ENCODE measurements around the gene PRPF38B. TPM values are rescaled to one million over a fixed set of nuclear protein-coding genes. Genes with fewer than 3 reads are reported as not detected.

Gene PRPF38B
- total and polyA plus RNA-seq, 4 donors: 9.5 to 20.9 (median 14.3) TPM

DNA sequence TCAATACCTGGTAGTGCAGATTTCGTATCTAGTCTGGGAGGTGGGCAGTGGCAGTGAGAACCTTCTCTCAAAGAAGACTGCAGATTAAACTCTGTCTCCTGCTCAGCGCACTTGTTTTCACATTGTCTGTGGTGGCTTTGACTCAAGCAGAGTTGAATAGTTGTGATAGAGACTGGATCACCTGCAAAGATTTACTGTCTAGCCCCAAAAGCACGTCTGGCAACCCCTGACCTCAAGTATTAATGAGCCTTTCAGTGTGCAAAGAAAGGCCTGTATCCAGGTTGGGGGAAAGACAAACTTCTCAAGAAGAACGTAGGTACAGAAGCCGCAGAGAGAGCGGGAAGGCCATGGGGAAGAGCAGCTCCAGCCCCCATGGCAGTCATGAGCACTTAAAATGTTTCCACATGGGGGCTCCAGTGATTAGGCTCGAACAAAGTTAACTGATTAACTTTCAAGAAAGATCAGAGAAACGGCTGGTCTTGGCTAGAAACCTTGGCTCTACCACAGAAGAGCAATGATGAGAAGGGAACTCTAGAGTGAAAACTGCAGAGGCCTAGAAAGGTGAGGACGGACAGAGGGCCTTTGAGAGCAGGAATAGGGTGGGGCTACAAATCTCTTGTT is 46.4 kb upstream of the PRPF38B start:
- 87% methylated on average over 9 of the region's 9 CpGs for WGBS
- no peak for DNase-seq (ENCODE audit: low spot score)
- Histone ChIP-seq H3K9me3 (ENCODE audit: control insufficient read depth in 4 of 4, low read length in 3 of 4) (no peaks in the 10 kb centered on the region), H3K4me3 (ENCODE audit: low read depth in 1 of 3, low read length in 3 of 3) (no peak overlapping the region), H3K27me3 (ENCODE audit: control insufficient read depth in 4 of 4, insufficient read depth in 4 of 4, low read length in 3 of 4) (no peaks in the 10 kb centered on the region), H3K4me1 (ENCODE audit: control insufficient read depth in 4 of 4, insufficient read depth in 4 of 4, low read length in 3 of 4) (peaks cover 0 to 10% (median 7%) of the 10 kb centered on the region in 4 donors), H3K9ac (ENCODE audit: low read depth in 1 of 2, low read length in 2 of 2) (peak overlapping the region in 1 of 2 donors; percentile 56), H3K36me3 (ENCODE audit: control insufficient read depth in 4 of 4, insufficient read depth in 3 of 4, low read depth in 1 of 4, low read length in 3 of 4) (no peaks in the 10 kb centered on the region), H3K27ac (ENCODE audit: low read depth in 1 of 2, low read length in 2 of 2) (peak overlapping the region; percentile 72 to 82)
- TF ChIP-seq EGR1 (IDR thresholded peaks at IDR 0.05; ENCODE audit: low read depth in 2 of 2) (no peak), HNF4A (conservative IDR thresholded peaks at IDR 0.05) (no peak), HNF4G (IDR thresholded peaks at IDR 0.05) (no peak), JUND (IDR thresholded peaks at IDR 0.05) (no peak)

DNA sequence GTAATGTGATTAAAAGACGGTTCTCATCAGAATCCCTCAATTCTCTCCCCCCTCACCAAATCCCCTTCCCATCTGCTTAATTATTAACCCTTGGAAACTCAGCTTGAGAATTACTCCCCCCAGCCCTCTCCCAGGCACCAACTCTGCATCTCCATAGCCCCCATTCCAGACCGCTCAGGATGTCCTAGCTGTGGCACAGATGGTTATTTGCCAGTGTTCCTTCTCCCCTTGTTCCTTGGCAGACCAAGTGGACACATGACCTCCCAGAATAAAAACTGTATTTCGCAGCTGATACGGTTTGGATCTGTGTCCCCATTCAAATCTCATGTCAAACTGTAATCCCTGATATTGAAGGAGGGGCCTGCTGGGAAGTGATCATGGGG is 45.9 kb upstream of the PRPF38B start:
- Histone ChIP-seq H3K9ac (ENCODE audit: low read depth in 1 of 2, low read length in 2 of 2) (peak overlapping the region in 1 of 2 donors; percentile 56), H3K27ac (ENCODE audit: low read depth in 1 of 2, low read length in 2 of 2) (peak overlapping the region; percentile 72 to 82), H3K36me3 (ENCODE audit: control insufficient read depth in 4 of 4, insufficient read depth in 3 of 4, low read depth in 1 of 4, low read length in 3 of 4) (no peaks in the 10 kb centered on the region), H3K4me1 (ENCODE audit: control insufficient read depth in 4 of 4, insufficient read depth in 4 of 4, low read length in 3 of 4) (peaks cover 0 to 10% (median 7%) of the 10 kb centered on the region in 4 donors), H3K27me3 (ENCODE audit: control insufficient read depth in 4 of 4, insufficient read depth in 4 of 4, low read length in 3 of 4) (no peaks in the 10 kb centered on the region), H3K9me3 (ENCODE audit: control insufficient read depth in 4 of 4, low read length in 3 of 4) (no peaks in the 10 kb centered on the region), H3K4me3 (ENCODE audit: low read depth in 1 of 3, low read length in 3 of 3) (no peak overlapping the region)
- no peak for DNase-seq (ENCODE audit: low spot score)
- no peak for TF ChIP-seq RAD21 (IDR thresholded peaks at IDR 0.05)
- no peak for TF ChIP-seq EGR1 (IDR thresholded peaks at IDR 0.05; ENCODE audit: low read depth in 2 of 2)
- TF ChIP-seq GABPA (IDR thresholded peaks at IDR 0.05 in 1 of 2, conservative IDR thresholded peaks at IDR 0.05 in 1 of 2): no peak
- no peak for TF ChIP-seq HNF4G (IDR thresholded peaks at IDR 0.05)
- WGBS: 88% methylated on average over 4 of the region's 4 CpGs

DNA sequence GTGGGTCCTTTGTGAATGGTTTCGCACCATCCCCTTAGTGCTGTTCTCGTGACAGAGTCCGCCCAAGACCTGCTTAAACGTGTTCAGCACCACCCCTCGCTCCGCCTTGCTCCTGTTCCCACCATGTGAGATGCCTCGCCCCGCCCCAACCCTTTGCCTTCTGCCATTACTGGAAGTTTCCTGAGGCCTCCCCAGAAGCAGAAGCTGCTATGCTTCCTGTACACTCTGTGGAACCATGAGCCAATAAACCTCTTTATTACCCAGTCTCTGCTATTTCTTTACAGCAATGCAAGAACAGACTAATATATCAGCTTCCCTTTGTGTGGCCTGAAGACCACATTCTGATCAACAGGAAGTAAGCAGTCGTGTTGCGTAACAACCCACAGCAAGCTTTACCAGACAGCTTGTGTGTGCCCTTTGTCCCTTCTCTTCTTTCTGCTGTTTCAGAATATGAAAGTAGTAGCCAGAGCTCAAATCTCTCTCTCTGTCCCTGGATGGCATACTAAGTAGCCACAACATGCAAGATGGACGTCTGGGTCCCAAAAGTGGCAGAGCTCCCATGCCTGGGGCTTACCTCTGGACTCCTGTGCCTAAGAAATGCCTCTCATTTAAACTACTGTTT is 45.4 kb upstream of the PRPF38B start:
- Histone ChIP-seq H3K4me1 (ENCODE audit: control insufficient read depth in 4 of 4, insufficient read depth in 4 of 4, low read length in 3 of 4) (peaks cover 0 to 10% (median 7%) of the 10 kb centered on the region in 4 donors), H3K9me3 (ENCODE audit: control insufficient read depth in 4 of 4, low read length in 3 of 4) (peaks cover 0 to 2% (median 0%) of the 10 kb centered on the region in 4 donors), H3K27me3 (ENCODE audit: control insufficient read depth in 4 of 4, insufficient read depth in 4 of 4, low read length in 3 of 4) (no peaks in the 10 kb centered on the region), H3K4me3 (ENCODE audit: low read depth in 1 of 3, low read length in 3 of 3) (no peak overlapping the region), H3K27ac (ENCODE audit: low read depth in 1 of 2, low read length in 2 of 2) (peak overlapping the region; percentile 72 to 82), H3K36me3 (ENCODE audit: control insufficient read depth in 4 of 4, insufficient read depth in 3 of 4, low read depth in 1 of 4, low read length in 3 of 4) (no peaks in the 10 kb centered on the region), H3K9ac (ENCODE audit: low read depth in 1 of 2, low read length in 2 of 2) (peak overlapping the region in 1 of 2 donors; percentile 61)
- TF ChIP-seq TAF1 (conservative IDR thresholded peaks at IDR 0.05): peak; percentile 82
- TF ChIP-seq, protein P1, sequence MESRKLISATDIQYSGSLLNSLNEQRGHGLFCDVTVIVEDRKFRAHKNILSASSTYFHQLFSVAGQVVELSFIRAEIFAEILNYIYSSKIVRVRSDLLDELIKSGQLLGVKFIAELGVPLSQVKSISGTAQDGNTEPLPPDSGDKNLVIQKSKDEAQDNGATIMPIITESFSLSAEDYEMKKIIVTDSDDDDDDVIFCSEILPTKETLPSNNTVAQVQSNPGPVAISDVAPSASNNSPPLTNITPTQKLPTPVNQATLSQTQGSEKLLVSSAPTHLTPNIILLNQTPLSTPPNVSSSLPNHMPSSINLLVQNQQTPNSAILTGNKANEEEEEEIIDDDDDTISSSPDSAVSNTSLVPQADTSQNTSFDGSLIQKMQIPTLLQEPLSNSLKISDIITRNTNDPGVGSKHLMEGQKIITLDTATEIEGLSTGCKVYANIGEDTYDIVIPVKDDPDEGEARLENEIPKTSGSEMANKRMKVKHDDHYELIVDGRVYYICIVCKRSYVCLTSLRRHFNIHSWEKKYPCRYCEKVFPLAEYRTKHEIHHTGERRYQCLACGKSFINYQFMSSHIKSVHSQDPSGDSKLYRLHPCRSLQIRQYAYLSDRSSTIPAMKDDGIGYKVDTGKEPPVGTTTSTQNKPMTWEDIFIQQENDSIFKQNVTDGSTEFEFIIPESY (IDR thresholded peaks at IDR 0.05): peak; percentile 44
- no peak for TF ChIP-seq FOXA2 (IDR thresholded peaks at IDR 0.05)
- no peak for TF ChIP-seq EGR1 (IDR thresholded peaks at IDR 0.05; ENCODE audit: low read depth in 2 of 2)
- TF ChIP-seq, protein P2, sequence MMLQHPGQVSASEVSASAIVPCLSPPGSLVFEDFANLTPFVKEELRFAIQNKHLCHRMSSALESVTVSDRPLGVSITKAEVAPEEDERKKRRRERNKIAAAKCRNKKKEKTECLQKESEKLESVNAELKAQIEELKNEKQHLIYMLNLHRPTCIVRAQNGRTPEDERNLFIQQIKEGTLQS (IDR thresholded peaks at IDR 0.05): no peak
- TF ChIP-seq FOXA1 (IDR thresholded peaks at IDR 0.05): peak; percentile 14
- TF ChIP-seq, protein P3, sequence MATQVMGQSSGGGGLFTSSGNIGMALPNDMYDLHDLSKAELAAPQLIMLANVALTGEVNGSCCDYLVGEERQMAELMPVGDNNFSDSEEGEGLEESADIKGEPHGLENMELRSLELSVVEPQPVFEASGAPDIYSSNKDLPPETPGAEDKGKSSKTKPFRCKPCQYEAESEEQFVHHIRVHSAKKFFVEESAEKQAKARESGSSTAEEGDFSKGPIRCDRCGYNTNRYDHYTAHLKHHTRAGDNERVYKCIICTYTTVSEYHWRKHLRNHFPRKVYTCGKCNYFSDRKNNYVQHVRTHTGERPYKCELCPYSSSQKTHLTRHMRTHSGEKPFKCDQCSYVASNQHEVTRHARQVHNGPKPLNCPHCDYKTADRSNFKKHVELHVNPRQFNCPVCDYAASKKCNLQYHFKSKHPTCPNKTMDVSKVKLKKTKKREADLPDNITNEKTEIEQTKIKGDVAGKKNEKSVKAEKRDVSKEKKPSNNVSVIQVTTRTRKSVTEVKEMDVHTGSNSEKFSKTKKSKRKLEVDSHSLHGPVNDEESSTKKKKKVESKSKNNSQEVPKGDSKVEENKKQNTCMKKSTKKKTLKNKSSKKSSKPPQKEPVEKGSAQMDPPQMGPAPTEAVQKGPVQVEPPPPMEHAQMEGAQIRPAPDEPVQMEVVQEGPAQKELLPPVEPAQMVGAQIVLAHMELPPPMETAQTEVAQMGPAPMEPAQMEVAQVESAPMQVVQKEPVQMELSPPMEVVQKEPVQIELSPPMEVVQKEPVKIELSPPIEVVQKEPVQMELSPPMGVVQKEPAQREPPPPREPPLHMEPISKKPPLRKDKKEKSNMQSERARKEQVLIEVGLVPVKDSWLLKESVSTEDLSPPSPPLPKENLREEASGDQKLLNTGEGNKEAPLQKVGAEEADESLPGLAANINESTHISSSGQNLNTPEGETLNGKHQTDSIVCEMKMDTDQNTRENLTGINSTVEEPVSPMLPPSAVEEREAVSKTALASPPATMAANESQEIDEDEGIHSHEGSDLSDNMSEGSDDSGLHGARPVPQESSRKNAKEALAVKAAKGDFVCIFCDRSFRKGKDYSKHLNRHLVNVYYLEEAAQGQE (IDR thresholded peaks at IDR 0.05): peak; percentile 89
- peak; percentile 56 to 66 for TF ChIP-seq RAD21 (IDR thresholded peaks at IDR 0.05)
- peak; percentile 54 for TF ChIP-seq NR2F2 (IDR thresholded peaks at IDR 0.05)
- peak; percentile 88 for TF ChIP-seq YY1 (IDR thresholded peaks at IDR 0.05)
- TF ChIP-seq, protein P4, sequence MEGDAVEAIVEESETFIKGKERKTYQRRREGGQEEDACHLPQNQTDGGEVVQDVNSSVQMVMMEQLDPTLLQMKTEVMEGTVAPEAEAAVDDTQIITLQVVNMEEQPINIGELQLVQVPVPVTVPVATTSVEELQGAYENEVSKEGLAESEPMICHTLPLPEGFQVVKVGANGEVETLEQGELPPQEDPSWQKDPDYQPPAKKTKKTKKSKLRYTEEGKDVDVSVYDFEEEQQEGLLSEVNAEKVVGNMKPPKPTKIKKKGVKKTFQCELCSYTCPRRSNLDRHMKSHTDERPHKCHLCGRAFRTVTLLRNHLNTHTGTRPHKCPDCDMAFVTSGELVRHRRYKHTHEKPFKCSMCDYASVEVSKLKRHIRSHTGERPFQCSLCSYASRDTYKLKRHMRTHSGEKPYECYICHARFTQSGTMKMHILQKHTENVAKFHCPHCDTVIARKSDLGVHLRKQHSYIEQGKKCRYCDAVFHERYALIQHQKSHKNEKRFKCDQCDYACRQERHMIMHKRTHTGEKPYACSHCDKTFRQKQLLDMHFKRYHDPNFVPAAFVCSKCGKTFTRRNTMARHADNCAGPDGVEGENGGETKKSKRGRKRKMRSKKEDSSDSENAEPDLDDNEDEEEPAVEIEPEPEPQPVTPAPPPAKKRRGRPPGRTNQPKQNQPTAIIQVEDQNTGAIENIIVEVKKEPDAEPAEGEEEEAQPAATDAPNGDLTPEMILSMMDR (IDR thresholded peaks at IDR 0.05; ENCODE audit: low read depth, low read length, missing input control): no peak
- peak; percentile 59 to 60 for TF ChIP-seq RXRA (IDR thresholded peaks at IDR 0.05)
- TF ChIP-seq GABPA (IDR thresholded peaks at IDR 0.05 in 1 of 2, conservative IDR thresholded peaks at IDR 0.05 in 1 of 2): peak; percentile 57 to 85
- TF ChIP-seq, protein P5, sequence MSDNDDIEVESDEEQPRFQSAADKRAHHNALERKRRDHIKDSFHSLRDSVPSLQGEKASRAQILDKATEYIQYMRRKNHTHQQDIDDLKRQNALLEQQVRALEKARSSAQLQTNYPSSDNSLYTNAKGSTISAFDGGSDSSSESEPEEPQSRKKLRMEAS (IDR thresholded peaks at IDR 0.05): peak; percentile 65
- peak; percentile 67 for TF ChIP-seq HNF4G (IDR thresholded peaks at IDR 0.05)
- peak; percentile 22 to 56 for TF ChIP-seq JUND (IDR thresholded peaks at IDR 0.05)
- TF ChIP-seq HNF4A (conservative IDR thresholded peaks at IDR 0.05): peak; percentile 86 to 89
- peak; percentile 97 for TF ChIP-seq SP1 (IDR thresholded peaks at IDR 0.05)
- WGBS: 61% methylated on average over 11 of the region's 11 CpGs
- peak; percentile 54 for DNase-seq (ENCODE audit: low spot score)

All from liver (tissue), 9 donors.